ENCODE data around the gene COL8A1.

COL8A1 gene

GRCh38 chr3:99846477-99847160, 208.2 kb downstream of the COL8A1 start:
- no peak for TF ChIP-seq CTCF (IDR thresholded peaks at IDR 0.05; ENCODE audit: control insufficient read depth, insufficient read depth, low read depth, low read length, missing control alignments)
- H3K4me3 ChIP-seq (ENCODE audit: control insufficient read depth, low read depth, low read length): no peak overlapping the region
- DNase-seq (ENCODE audit: low read depth): peak; percentile 24

- no peak for DNase-seq (ENCODE audit: low read depth)
- no peak overlapping the region for H3K4me3 ChIP-seq (ENCODE audit: control insufficient read depth, low read depth, low read length)
- no peak for TF ChIP-seq CTCF (IDR thresholded peaks at IDR 0.05; ENCODE audit: control insufficient read depth, insufficient read depth, low read depth, low read length, missing control alignments)
Measured at GRCh38 chr3:99848433-99848832, 210.0 kb downstream of the COL8A1 start.
